Measurements from ENCODE around the gene GALNT10. TPM values are rescaled to one million over a fixed set of nuclear protein-coding genes. Genes with fewer than 3 reads are reported as not detected.

Gene GALNT10
- total RNA-seq, 1 donor from 2014 or later = 5.7 TPM

GRCh38 chr5:154395407-154396106, 205.0 kb downstream of the GALNT10 start:
- no peak for FAIRE-seq
- DNase-seq (ENCODE audit: low spot score in 2 of 2) = no peak

GRCh38 chr5:154396128-154396527, 205.6 kb downstream of the GALNT10 start:
- FAIRE-seq = no peak
- DNase-seq (ENCODE audit: low spot score in 2 of 2) = no peak

- no peak for FAIRE-seq
- no peak for DNase-seq (ENCODE audit: low spot score in 2 of 2)
Observed at GRCh38 chr5:154397652-154398406, 207.3 kb downstream of the GALNT10 start.

DNA sequence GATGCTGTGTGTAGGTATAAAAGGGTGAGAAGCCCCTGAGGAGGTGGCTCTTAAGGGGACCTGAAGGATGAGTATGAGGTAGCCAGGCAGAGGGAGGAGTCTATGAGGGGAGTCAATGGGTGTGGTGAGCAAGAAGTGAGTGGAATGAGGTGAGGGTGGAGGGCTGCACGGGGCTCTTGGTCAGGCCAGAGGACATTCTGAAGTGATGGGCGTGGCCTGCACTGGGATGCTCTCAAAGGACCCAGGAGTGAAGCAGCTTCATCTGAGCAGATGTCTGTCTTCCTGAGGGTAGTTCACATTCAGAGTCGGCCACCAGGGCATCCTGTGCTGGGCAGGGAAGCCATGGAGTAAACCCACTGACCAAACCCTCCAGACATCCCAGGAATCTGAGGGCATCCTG, 210.1 kb downstream of the GALNT10 start:
- FAIRE-seq (no peak), DNase-seq (ENCODE audit: low spot score in 2 of 2) (no peak)

DNA sequence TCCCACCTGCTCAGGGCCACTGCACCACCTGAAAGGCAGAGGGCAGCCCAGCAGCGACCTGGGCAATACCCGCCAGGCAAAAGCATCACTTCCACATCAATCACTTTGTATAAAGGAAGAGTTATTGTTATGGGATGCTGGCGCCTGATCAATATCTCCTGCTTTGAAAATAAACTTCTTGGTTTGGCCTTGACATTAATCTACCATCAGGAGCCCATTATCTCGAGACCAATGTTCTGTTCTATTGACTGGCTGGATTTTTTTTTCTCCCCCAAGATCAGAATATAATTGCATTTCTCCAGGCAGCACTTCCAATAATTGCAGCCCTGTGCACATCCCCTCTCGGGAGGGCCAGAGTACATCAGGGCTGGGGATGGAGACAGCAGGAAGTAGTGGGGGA, 210.8 kb downstream of the GALNT10 start:
- FAIRE-seq = no peak
- no peak for DNase-seq (ENCODE audit: low spot score in 2 of 2)

DNA sequence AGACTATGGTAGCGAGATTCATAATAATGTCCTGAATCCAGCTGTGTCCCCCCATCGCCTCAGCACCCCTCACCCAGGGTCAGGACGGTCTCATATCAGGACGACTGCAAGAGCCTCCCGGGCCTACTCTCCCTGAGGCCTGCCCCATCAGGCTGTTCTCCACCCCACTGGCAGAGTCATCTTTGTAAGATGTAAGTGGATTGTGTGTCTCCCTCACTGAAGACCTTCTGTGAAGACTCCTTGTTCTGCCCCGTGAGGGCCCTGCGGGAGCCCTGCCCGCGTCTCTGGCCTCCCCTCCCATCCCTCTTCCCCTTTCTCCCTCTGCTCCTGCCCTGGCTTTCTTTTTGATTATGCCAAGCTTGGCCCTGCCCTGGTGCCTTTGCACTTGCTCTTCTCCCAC, 211.4 kb downstream of the GALNT10 start:
- DNase-seq (ENCODE audit: low spot score in 2 of 2) (no peak), FAIRE-seq (no peak)

DNA sequence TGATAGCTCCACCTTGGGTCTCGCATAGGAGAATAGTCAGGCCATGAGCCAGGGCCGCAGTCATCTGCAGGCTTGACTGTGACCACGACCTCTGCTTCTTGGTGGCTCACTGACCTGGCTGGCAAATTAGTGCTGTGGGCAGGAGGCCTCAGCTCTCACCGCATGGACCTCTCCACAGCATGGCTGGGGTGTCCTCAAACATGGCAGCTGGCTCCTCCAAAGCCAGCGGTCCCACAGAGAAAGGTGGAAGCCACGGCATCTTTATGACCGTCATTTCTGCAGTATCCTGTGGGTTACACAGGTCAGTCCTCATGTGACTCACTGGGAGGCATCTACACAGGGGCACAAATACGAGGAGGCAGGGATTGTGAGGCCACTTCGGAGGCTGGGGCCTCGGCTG, 212.1 kb downstream of the GALNT10 start:
- no peak for DNase-seq (ENCODE audit: low spot score in 2 of 2)
- FAIRE-seq = no peak

- DNase-seq (ENCODE audit: low spot score in 2 of 2) = no peak
- FAIRE-seq = no peak
Observed at GRCh38 chr5:154403234-154403633, 212.7 kb downstream of the GALNT10 start.

GRCh38 chr5:154403776-154404387, 213.3 kb downstream of the GALNT10 start:
- no peak for DNase-seq (ENCODE audit: low spot score in 2 of 2)
- no peak for FAIRE-seq

- peak; percentile 41 to 90 for DNase-seq (ENCODE audit: low spot score in 2 of 2)
Observed at GRCh38 chr5:154405078-154405792, 214.7 kb downstream of the GALNT10 start.

DNA sequence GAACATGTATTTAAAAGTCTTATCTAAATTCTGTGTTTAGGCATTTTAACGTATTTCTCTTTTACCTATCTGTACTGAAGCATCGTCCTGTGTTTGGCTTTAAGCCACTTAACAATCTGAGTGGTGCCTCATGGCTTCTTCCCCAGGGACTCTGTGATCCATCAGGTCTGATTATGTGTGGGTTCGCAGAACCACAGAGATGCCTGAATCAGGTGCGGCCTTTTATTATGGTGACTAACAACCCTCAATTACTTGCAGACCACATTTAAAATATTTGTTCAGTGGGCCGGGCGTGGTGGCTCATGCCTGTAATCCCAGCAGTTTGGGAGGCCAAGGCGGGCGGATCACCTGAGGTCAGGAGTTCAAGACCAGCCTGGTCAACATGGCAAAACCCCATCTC, 215.7 kb downstream of the GALNT10 start:
- DNase-seq (ENCODE audit: low spot score in 2 of 2) (no peak), FAIRE-seq (no peak)

More at GRCh38 chr5:154405078-154405792, 214.7 kb downstream of the GALNT10 start:
- no peak for FAIRE-seq

DNA sequence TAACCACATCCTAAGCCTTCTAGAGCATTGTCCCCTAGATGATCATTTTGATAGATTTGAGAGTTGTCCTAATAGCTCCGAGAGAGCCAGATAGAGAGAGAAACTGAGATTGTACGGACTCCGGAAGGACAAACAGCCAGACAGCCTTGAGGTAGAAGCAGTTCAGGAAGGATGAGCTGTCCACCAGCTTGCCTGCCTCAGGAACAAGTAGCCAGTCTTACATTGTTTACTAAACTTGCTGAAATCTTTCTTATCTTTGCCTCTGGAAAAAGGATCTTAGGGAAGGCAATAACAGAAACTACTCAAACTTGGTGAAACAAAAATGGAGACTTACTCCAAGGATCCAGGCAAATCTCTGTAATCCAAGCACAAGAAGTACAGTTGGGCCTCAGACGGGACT, 216.3 kb downstream of the GALNT10 start:
- FAIRE-seq (no peak), DNase-seq (ENCODE audit: low spot score in 2 of 2) (no peak)

GRCh38 chr5:154408811-154409210, 218.3 kb downstream of the GALNT10 start:
- no peak for DNase-seq (ENCODE audit: low spot score in 2 of 2)
- no peak for FAIRE-seq

- FAIRE-seq (no peak), DNase-seq (ENCODE audit: low spot score in 2 of 2) (no peak)
Observed at GRCh38 chr5:154409230-154409840, 218.8 kb downstream of the GALNT10 start.

DNA sequence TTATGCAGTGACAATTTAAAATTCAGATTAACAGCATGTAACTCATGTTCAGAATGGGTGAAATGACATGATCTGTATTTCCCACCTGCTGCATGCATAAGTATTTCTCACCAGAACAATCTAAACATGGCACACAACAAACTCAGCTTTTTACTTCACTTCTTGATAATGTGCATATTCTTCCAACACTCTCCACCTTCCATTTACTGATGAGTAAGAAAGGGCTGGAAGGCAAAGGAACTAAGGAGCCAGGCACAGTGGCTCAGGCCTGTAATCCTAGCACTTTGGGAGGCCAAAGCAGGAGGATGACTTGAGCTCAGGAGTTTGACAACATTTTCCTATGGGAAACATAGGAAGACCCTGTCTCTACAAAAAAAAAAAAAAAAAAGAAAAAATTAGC, 219.5 kb downstream of the GALNT10 start:
- DNase-seq (ENCODE audit: low spot score in 2 of 2) = no peak
- no peak for FAIRE-seq

DNA sequence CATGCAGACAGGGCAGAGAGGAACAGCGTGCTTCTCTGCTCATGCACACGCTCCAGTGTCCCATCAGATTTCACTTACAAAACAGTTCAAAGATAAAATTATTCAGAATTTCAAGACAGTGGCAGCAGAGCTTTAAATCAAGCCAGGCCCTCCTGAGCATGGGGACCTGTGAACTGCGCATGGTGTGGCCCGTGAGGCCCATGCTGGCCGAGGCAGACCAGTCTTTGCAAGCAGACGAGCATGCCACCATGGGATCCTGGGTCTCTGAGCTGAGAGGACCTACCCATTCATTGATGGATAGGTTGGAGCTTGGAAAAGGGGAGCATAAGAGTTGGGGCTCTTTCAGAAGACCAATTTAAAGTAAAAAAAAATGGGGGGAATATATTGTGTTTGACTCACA, 220.3 kb downstream of the GALNT10 start:
- DNase-seq (ENCODE audit: low spot score in 2 of 2) = no peak
- FAIRE-seq = no peak

GRCh38 chr5:154411338-154411737, 220.8 kb downstream of the GALNT10 start:
- no peak for DNase-seq (ENCODE audit: low spot score in 2 of 2)
- FAIRE-seq = no peak

DNA sequence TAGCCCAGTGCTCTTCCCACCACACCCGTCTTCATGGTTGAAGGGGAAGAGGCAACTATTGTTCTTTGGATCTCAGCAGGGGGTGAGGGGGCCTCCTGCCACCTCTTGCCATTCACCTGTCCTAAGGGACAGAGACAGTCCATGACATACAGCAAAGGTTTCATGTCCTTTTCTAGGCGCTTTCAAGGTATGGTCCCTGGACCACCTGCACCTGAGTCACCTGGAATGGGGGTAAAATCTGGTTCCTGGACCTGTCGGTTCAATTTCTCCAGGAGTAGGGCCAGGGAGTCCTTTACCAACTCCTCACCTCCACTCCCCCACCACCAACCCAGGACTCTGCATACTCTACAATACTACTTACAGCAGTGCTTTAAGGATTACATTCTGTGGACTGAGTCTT, 221.8 kb downstream of the GALNT10 start:
- no peak for DNase-seq (ENCODE audit: low spot score in 2 of 2)
- no peak for FAIRE-seq

GRCh38 chr5:154412925-154413324, 222.4 kb downstream of the GALNT10 start:
- FAIRE-seq (no peak), DNase-seq (ENCODE audit: low spot score in 2 of 2) (no peak)

- FAIRE-seq (no peak), DNase-seq (ENCODE audit: low spot score in 2 of 2) (no peak)
Observed at GRCh38 chr5:154415114-154415513, 224.6 kb downstream of the GALNT10 start.
